HCT116 (cell line): Measurements from ENCODE around the gene FAM131C. TPM values are rescaled to one million over a fixed set of nuclear protein-coding genes. Genes with fewer than 3 reads are reported as not detected.
A peak's percentile ranks its signal among the peaks of the same experiment; 100 is the strongest.

Source experiments
- ATAC-seq: fragments of 200-7000 bp; cut with Tn5 transposase; 2 replicates; pipeline ENCODE4 v1.9.1; 2020; ENCODE audit warnings: mild to moderate bottlenecking, moderate library complexity
- BruUV-seq: library from RNA; stranded (reverse); fragments of 400-500 nt; replicated peaks from 2 replicates; lab custom pipeline; 2021; lab: Mats Ljungman, UMichigan
- CTCF ChIA-PET: fragments of 300-600 bp; sonication (Branson Sonifier 250); formaldehyde crosslinking; loops from one replicate; lab custom pipeline; 2021; ENCODE audit warnings: antibody characterized with exemption; lab: Charles Lee
- POLR2A ChIA-PET: fragments of 300-600, 350-600 bp; sonication (Branson Sonifier 250); formaldehyde crosslinking; loops from one replicate; lab custom pipeline; 2021; ENCODE audit warnings: antibody characterized with exemption; lab: Charles Lee
- RAD21 ChIA-PET, 2 experiments: fragments of 300-600 bp; sonication (Branson Sonifier 250); formaldehyde crosslinking; loops; one replicate each; lab custom pipeline; 2023; ENCODE audit warnings: low total read pairs in 2 of 2; ENCODE audit not compliant: uncharacterized antibody in 2 of 2, unreplicated experiment in 2 of 2, low non-redundant PET in 1 of 2; lab: Charles Lee
- DNase-seq: peaks from one replicate; pipeline ENCODE4 v3.0.0-alpha.2; 2010; ENCODE audit warnings: low read depth, low spot score
- H2AFZ ChIP-seq: fragments of 200-600 bp; shearing (Covaris generic), sonication (generic); 2 replicates; pipeline ENCODE4 v1.6.1; 2017; ENCODE audit warnings: low read depth, mixed run types, mixed read lengths, antibody characterized with exemption, low read length; ENCODE audit not compliant: poor library complexity, severe bottlenecking
- H3K27ac ChIP-seq: 2 replicates; pipeline ENCODE4 v1.5.1; 2012; ENCODE audit warnings: low read depth, low read length
- H3K27me3 ChIP-seq: fragments of 200-600 bp; sonication (generic); 2 replicates; pipeline ENCODE4 v1.6.1; 2016; ENCODE audit warnings: mixed run types, low read length, mixed read lengths; ENCODE audit not compliant: insufficient read depth
- H3K36me3 ChIP-seq, 2 experiments: fragments of 200-500 bp in 1 of 2; fragments of 200-600 bp in 1 of 2; sonication (Bioruptor generic) in 1 of 2; sonication (generic) in 1 of 2; 2 replicates each; pipeline versions ENCODE4 v1.5.1 to v1.6.1; 2014 to 2016; ENCODE audit warnings: low read length in 2 of 2, inconsistent platforms in 1 of 2, mixed read lengths in 1 of 2, mixed run types in 1 of 2; ENCODE audit not compliant: insufficient read depth in 2 of 2, control insufficient read depth in 1 of 2
- H3K4me1 ChIP-seq, 2 experiments: fragments of 200-600 bp in 1 of 2; sonication (generic) in 1 of 2; 2 replicates each; pipeline versions ENCODE4 v1.5.1 to v1.6.1; 2012 to 2017; ENCODE audit warnings: low read length in 2 of 2, inconsistent platforms in 1 of 2, mild to moderate bottlenecking in 1 of 2, mixed read lengths in 1 of 2, mixed run types in 1 of 2, moderate library complexity in 1 of 2; ENCODE audit not compliant: insufficient read depth in 2 of 2, control insufficient read depth in 1 of 2
- H3K4me2 ChIP-seq: fragments of 200-600 bp; sonication (generic); 2 replicates; pipeline ENCODE4 v1.6.1; 2017; ENCODE audit warnings: mixed run types, low read length, mixed read lengths
- H3K4me3 ChIP-seq, 2 experiments: fragments of 200-600 bp in 1 of 2; sonication (generic) in 1 of 2; replicated peaks in 1 of 2; 2 replicates each; pipeline ENCODE4 v1.5.1; 2011 to 2016; ENCODE audit warnings: low read length in 2 of 2, control low read depth in 1 of 2, low read depth in 1 of 2, mild to moderate bottlenecking in 1 of 2, mixed read lengths in 1 of 2, mixed run types in 1 of 2
- H3K79me2 ChIP-seq: fragments of 200-600 bp; sonication (generic); 2 replicates; pipeline ENCODE4 v1.6.1; 2017; ENCODE audit warnings: mild to moderate bottlenecking, mixed run types, low read length, moderate library complexity, mixed read lengths; ENCODE audit not compliant: insufficient read depth
- H3K9ac ChIP-seq: fragments of 200-600 bp; sonication (generic); 2 replicates; pipeline ENCODE4 v1.6.1; 2016; ENCODE audit warnings: low read length, mixed read lengths
- H3K9me2 ChIP-seq: fragments of 200-600 bp; sonication (generic), shearing (Covaris generic); 2 replicates; pipeline ENCODE4 v1.6.1; 2017; ENCODE audit warnings: mixed run types, mild to moderate bottlenecking, moderate library complexity; ENCODE audit not compliant: insufficient read depth
- H3K9me3 ChIP-seq, 2 experiments: fragments of 200-500 bp in 1 of 2; fragments of 200-600 bp in 1 of 2; sonication (Bioruptor generic) in 1 of 2; sonication (generic) in 1 of 2; 2 replicates each; pipeline ENCODE4 v1.6.1; 2014 to 2017; ENCODE audit warnings: low read length in 2 of 2, mixed read lengths in 2 of 2, inconsistent platforms in 1 of 2, low read depth in 1 of 2, mild to moderate bottlenecking in 1 of 2, mixed run types in 1 of 2, moderate library complexity in 1 of 2; ENCODE audit not compliant: control insufficient read depth in 1 of 2, insufficient read depth in 1 of 2
- H4K20me1 ChIP-seq: fragments of 200-600 bp; sonication (generic), shearing (Covaris generic); 2 replicates; pipeline ENCODE4 v1.6.1; 2017; ENCODE audit warnings: mixed run types, mild to moderate bottlenecking, moderate library complexity; ENCODE audit not compliant: insufficient read depth
- CBX3 ChIP-seq: IDR thresholded peaks from 2 replicates; pipeline ENCODE4 v1.6.1; 2012; ENCODE audit warnings: low read depth
- CEBPB ChIP-seq: IDR thresholded peaks from 2 replicates; pipeline ENCODE4 v1.6.1; 2012; ENCODE audit warnings: low read depth
- EGR1 ChIP-seq: IDR thresholded peaks from 2 replicates; pipeline ENCODE4 v1.6.1; 2012; ENCODE audit warnings: low read depth
- FOSL1 ChIP-seq: IDR thresholded peaks from 2 replicates; pipeline ENCODE4 v1.6.1; 2012; ENCODE audit warnings: low read depth
- POLR2AphosphoS5 ChIP-seq: IDR thresholded peaks from 2 replicates; pipeline ENCODE4 v1.6.1; 2011; ENCODE audit warnings: mild to moderate bottlenecking, low read depth, low read length, moderate library complexity
- RAD21 ChIP-seq: IDR thresholded peaks from 2 replicates; pipeline ENCODE4 v1.6.1; 2012; ENCODE audit warnings: low read depth, mild to moderate bottlenecking
- SP1 ChIP-seq: IDR thresholded peaks from 2 replicates; pipeline ENCODE4 v1.6.1; 2012; ENCODE audit warnings: low read depth
- ZFX ChIP-seq: fragments of 450-650 bp; IDR thresholded peaks from 2 replicates; pipeline ENCODE4 v1.6.1; 2017
- intact Hi-C: fragments of 100-400 bp; cut with micrococcal nuclease; formaldehyde crosslinking; loops from 2 replicates; pipeline ENCODE4 v1.10.0; 2022
- total RNA-seq: library from RNA; stranded (reverse); gene quantifications from one replicate; pipeline ENCODE4 v1.2.1, GENCODE V29; 2021; ENCODE audit not compliant: unreplicated experiment
- TF ChIP-seq, protein P1 (sequence below): IDR thresholded peaks from 2 replicates; pipeline ENCODE4 v1.6.1; 2011; ENCODE audit warnings: mild to moderate bottlenecking, low read length, moderate library complexity; ENCODE audit not compliant: insufficient replicate concordance; ENCODE audit errors: extremely low read depth
- TF ChIP-seq, protein P2 (sequence below), 3 experiments: fragments of 200-600 bp in 1 of 3; sonication (generic) in 1 of 3; IDR thresholded peaks in 2 of 3; conservative IDR thresholded peaks in 1 of 3; 2 replicates each; pipeline ENCODE4 v1.5.1; 2012 to 2017; ENCODE audit warnings: low read depth in 2 of 3, low read length in 2 of 3, antibody characterized with exemption in 1 of 3, borderline replicate concordance in 1 of 3, control low read depth in 1 of 3, mild to moderate bottlenecking in 1 of 3, mixed read lengths in 1 of 3, mixed run types in 1 of 3, moderate library complexity in 1 of 3; ENCODE audit not compliant: insufficient read depth in 1 of 3

The FAM131C gene
- total RNA-seq, 1 experiment from 2014 or later = 11.6 TPM

DNA sequence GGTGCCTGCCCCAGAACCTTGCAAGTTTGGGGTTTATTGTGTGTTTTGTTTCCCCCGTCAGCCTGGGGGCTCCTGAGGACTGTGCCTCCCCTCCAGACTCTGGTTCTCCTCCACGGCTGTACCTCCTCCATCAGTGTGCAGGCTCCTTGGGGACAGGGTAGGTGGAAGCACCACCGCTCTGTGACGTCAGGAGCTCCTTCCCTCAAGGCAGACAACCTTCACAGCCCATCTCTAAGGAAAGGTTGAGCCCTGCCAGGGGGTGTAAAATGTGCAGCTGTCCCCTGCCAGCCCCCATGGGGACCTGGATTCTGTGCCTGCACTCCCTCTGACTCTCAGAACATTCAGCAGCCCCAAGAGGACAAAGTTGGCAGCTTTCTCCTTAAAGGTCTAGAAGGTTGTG lies 55.1 kb downstream of the FAM131C start (continued):
- TF ChIP-seq, protein P1, sequence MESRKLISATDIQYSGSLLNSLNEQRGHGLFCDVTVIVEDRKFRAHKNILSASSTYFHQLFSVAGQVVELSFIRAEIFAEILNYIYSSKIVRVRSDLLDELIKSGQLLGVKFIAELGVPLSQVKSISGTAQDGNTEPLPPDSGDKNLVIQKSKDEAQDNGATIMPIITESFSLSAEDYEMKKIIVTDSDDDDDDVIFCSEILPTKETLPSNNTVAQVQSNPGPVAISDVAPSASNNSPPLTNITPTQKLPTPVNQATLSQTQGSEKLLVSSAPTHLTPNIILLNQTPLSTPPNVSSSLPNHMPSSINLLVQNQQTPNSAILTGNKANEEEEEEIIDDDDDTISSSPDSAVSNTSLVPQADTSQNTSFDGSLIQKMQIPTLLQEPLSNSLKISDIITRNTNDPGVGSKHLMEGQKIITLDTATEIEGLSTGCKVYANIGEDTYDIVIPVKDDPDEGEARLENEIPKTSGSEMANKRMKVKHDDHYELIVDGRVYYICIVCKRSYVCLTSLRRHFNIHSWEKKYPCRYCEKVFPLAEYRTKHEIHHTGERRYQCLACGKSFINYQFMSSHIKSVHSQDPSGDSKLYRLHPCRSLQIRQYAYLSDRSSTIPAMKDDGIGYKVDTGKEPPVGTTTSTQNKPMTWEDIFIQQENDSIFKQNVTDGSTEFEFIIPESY = no peak
- TF ChIP-seq RAD21 = no peak
- no peak for TF ChIP-seq EGR1
- TF ChIP-seq SP1 = no peak
- no peak for TF ChIP-seq CBX3
- TF ChIP-seq POLR2AphosphoS5 = no peak
- no peak for TF ChIP-seq ZFX

DNA sequence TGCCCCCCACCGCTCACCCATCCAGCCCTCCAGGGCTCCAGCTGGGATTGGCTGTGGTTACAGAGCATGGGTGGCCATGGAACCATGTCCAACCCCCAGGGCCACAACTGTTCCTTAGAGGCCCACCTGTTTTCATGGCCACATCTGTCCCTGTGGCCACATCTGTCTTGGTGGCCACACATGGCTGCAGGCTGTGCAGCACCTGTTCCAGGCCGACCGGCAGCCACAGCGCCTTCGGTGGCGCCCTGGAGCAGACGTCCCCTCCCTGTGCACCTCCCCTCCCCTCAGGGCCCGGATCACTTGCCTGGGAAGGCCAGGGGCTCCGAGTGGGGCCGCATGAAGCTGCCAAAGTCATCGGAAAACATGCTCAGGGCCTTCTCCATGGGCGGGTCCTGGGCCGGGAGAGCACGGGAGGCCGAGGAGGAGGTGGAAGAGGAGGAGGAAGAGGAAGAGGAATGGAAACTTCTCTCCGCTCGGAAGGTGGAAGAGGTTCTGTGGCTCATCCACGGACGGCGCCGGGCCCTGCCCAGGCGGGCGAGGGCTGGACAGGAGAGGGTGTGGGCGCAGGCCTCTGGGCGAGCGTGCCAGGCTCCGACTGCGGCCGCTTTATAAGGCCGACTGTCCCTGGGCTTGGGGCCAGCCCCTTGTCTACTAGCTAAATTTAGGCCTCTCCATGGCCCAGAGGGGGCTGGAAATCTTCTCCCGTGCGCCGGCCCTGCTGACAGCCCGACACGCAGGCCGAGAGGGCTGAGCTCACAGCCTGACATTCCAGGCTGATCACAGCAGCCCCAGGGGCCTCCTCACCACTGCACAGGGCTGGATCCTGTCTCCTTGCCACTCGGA lies 55.8 kb downstream of the FAM131C start, which contains the start of gene HSPB7:
Gene HSPB7, minus strand, starts transcription at position 583 of the 843 bp plus-strand sequence. Its CDS starts 80 bp downstream, at position 503.
- Histone ChIP-seq H3K4me3 (no peak within 1 kb of the TSS), H3K36me3 (no peaks in the 10 kb centered on the region), H3K4me1 (peaks cover 4 to 24% of the 10 kb centered on the region in 2 experiments; a peak in 3 of 4 replicates), H3K79me2 (no peaks in the 10 kb centered on the region), H2AFZ (no peak within 1 kb of the TSS), H4K20me1 (no peaks in the 10 kb centered on the region), H3K9me2 (no peaks in the 10 kb centered on the region), H3K9ac (no peak within 1 kb of the TSS)
- intact Hi-C loops = no loop called here
- no TSS peak for BruUV-seq
- ChIA-PET POLR2A (no interaction called here), RAD21 (no interaction called here)
- peak; percentile 35; the same call in 1 of the 2 replicates for TF ChIP-seq ZFX
- TF ChIP-seq, protein P2, sequence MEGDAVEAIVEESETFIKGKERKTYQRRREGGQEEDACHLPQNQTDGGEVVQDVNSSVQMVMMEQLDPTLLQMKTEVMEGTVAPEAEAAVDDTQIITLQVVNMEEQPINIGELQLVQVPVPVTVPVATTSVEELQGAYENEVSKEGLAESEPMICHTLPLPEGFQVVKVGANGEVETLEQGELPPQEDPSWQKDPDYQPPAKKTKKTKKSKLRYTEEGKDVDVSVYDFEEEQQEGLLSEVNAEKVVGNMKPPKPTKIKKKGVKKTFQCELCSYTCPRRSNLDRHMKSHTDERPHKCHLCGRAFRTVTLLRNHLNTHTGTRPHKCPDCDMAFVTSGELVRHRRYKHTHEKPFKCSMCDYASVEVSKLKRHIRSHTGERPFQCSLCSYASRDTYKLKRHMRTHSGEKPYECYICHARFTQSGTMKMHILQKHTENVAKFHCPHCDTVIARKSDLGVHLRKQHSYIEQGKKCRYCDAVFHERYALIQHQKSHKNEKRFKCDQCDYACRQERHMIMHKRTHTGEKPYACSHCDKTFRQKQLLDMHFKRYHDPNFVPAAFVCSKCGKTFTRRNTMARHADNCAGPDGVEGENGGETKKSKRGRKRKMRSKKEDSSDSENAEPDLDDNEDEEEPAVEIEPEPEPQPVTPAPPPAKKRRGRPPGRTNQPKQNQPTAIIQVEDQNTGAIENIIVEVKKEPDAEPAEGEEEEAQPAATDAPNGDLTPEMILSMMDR (IDR thresholded peaks at IDR 0.05 in 2 of 3, conservative IDR thresholded peaks at IDR 0.05 in 1 of 3; ENCODE audit: borderline replicate concordance in 1 of 3, insufficient read depth in 1 of 3, low read depth in 2 of 3, low read length in 2 of 3) = no peak
- no peak for TF ChIP-seq FOSL1
- TF ChIP-seq CEBPB = no peak
- TF ChIP-seq, all 23 proteins: peak for 1
- Histone ChIP-seq H3K4me2 (no peak within 1 kb of the TSS), H3K27ac (no peak within 1 kb of the TSS), H3K27me3 (no peaks in the 10 kb centered on the region), H3K9me3 (no peaks in the 10 kb centered on the region)
- no peak for DNase-seq
- CTCF ChIA-PET = no interaction called here
- peak; percentile 43 for ATAC-seq
